Measurements from ENCODE around the gene ZXDC. TPM values are rescaled to one million over a fixed set of nuclear protein-coding genes. Genes with fewer than 3 reads are reported as not detected.

ZXDC gene
- total RNA-seq, 1 experiment from 2014 or later = 9.6 TPM

DNA sequence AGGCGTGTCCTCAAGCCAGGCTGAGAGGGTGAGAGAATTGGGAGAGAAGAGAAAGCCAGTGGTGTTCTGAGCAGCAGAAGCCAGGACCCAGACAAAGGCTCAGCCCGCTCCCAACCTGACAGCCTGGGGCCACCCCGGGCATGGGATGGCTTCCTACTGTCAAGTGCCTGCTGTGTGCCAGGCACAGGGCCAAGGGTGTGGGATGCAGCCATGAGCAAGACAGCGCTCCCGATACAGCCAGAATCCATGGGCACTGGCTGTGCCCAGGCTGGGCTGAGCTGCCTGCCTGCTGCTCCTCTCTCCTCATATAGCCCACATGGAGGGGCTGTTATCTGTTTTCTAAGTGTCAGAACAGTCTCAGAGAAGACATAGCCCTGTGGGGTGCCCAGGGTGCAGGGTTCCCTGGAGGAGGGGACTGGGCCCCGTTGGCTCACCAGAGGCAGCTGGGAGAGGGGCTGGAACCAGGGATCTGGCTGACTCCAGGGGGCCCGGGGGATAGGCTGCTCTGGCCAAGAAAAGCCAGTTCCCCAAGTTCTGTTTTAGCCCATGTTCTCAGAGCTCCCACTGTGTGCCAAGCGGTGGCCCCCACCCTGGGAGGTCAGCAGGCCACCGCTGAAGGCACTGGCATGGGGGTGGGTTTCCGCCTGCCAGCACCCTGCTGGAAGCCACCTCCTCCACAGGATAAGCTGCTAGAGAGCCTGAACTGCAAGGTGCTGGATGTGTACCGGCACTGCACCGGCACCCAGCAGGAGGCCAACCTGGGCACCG, 42.0 kb downstream of the ZXDC start:
- DNase-seq (ENCODE audit: low read depth) = no peak
- in situ Hi-C loops (cut with HindIII; ENCODE audit: low pct_unique_long_range_greater_than_20kb, low sequenced_read_pairs) = no loop called here

DNA sequence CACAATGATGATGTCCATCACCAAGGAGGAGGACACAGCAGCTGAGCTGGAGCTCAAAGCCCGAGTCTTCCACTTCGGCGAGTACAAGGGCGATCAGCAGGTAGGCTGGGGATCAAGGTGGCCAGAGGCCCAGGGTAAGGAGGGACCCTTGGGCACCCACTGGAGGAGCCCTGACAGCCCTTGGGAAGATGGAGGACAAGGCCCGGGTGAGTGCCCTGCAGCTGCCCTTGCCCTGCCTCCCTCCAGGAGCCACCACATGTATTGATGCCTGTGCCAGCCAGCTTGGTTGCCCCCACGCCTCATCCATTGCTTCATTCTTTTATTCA, 42.6 kb downstream of the ZXDC start:
- DNase-seq (ENCODE audit: low read depth) = no peak
- in situ Hi-C loops (cut with HindIII; ENCODE audit: low pct_unique_long_range_greater_than_20kb, low sequenced_read_pairs) = no loop called here

DNA sequence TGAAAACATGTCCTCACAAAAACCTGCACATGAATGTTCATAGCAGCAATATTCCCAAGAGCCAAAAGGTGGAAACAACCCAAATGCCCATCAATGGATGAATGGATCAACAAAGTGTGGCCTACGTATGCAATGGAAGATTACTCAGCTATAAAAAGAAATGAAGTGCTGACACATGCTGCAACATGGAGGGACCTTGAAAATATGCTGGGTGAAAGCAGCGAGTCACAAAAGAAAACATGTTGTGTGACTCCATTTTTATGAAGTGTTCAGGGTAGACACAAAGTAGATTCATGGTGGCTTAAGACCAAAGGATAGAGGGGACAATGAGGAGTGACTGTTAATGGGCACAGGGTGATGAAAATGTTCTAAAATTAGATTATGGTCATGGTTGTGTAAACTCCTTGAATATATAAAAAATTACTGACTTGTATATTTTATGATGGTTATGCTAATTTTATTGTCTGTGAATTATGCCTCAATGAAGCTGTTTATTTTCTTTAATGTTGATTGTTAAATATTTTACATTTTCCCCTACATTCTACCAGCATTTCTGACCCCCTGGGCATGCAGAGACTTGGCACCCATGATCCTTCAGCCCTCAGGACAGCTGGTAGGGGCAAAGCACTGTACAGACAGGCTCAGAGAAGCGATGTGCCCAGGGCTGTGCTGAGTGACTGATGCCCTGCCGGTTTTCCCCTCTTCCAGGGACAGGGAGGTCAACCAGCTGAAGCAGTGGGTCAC, 43.2 kb downstream of the ZXDC start:
- no peak for DNase-seq (ENCODE audit: low read depth)
- in situ Hi-C loops (cut with HindIII; ENCODE audit: low pct_unique_long_range_greater_than_20kb, low sequenced_read_pairs) = no loop called here

DNA sequence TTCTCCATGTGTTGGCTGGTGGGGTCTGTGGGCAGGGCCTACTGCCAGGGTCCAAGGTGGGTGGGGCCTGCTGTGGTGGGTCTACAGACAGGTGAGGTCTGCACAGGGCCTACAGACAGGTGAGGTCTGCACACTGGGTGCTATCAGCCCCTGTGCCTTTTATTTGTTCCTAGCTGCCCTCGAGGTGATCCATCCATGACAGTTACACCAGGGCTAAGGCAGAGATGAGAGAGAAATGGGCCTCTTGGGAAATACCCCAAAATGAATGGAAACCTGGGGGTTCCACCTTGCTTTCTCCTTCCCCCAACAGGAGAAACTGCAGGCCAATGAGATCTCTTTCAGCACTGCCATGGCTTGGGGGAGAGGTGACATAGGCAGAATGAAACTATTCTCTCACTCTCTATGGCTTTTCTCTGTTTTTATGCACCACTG, 44.6 kb downstream of the ZXDC start:
- no peak for DNase-seq (ENCODE audit: low read depth)
- in situ Hi-C loops (cut with HindIII; ENCODE audit: low pct_unique_long_range_greater_than_20kb, low sequenced_read_pairs) = no loop called here

DNA sequence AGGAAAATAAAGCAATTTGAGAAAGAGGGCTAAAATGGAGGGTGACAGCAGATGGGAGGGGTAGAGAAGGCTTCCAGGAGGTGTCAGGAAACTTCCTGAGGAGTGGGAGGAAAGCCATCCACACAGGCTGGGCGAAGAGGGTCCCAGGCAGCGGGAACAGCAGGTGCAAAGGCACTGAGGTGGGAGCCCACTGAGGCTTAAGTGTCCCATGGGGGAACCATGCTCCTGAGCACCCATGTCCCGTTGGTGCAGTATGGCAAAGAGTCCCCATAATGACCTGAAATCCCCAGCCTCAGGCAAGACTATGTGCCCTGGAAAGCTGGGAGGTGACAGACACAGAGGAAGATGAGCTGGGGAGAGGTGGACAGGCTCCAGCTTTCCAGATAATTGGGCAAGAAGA, 50.9 kb downstream of the ZXDC start:
- DNase-seq (ENCODE audit: low read depth) = no peak
- in situ Hi-C loops (cut with HindIII; ENCODE audit: low pct_unique_long_range_greater_than_20kb, low sequenced_read_pairs) = no loop called here

DNA sequence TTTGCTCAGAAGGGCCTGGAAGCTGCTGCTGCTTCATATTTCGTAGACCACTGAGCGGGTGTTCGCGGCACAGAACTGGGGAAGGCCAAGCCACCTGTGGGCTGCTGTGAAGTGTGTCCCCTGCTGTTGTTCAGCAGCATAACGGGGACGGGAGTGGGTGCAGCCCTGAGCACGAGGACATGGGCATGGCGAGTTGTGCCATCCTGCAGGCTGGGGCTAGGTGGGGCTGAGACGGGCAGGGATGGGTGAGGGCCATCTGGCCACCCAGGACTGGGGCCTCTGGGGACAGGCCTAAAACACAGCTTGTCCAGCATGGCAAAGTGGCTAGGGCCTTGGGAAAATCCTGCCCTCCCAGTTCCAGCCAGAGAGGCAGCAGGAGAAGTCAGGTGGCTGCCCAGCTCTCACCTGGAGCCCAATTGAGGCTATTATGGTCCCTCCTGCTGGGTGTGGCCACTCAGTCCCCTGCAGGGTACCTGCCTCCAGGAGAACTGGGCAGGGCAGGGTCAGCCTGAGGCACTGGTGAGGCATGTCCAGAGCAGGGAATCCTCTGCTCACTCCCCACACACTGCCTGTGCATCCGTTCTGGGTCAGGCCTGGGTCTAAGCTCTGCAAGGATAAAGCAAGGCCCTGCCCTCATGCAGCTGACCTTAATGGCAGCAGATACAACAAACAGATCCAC, 51.5 kb downstream of the ZXDC start:
- in situ Hi-C loops (cut with HindIII; ENCODE audit: low pct_unique_long_range_greater_than_20kb, low sequenced_read_pairs) = no loop called here
- DNase-seq (ENCODE audit: low read depth) = no peak

DNA sequence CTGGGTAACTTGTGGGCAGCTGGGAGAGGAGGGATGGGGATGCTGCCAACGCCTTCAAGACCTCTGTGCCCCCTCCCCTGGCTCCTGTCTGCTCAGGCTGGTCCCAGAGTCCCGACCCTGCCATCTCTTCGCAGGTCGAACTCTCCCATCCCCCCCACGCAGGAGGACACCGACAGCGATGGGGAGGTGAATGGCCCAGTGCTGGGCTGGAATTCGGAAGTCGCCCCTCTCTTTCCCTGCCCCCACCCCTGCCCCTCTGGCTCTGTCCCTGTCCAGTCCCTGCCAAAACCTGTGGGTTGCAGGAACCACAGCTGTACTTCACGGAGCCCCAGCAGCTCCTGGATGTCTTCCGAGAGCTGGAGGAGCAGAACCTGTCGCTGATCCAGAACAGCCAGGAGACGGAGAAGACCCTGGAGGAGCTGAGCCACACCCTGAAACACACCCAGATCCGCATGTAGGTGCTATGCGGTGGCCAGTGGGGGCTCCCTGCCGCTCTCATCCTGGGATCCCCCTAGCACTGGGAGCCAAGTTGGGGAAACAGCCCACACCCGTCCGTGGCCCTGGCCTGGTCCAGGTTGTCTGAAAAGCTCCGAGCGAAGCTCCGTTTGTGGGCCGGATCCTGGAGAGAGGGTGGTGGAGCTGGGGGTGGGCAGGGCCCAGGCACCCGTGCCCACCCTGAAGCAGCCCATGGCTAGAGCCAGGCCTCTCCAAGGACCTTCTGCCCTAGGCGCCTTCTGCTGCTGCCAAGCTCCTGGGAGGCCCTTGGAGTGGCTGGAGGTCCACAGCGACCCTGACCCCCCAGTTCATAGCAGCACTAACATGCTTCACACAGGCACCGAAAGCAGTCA, 52.3 kb downstream of the ZXDC start:
- in situ Hi-C loops (cut with HindIII; ENCODE audit: low pct_unique_long_range_greater_than_20kb, low sequenced_read_pairs) = no loop called here
- no peak for DNase-seq (ENCODE audit: low read depth)

DNA sequence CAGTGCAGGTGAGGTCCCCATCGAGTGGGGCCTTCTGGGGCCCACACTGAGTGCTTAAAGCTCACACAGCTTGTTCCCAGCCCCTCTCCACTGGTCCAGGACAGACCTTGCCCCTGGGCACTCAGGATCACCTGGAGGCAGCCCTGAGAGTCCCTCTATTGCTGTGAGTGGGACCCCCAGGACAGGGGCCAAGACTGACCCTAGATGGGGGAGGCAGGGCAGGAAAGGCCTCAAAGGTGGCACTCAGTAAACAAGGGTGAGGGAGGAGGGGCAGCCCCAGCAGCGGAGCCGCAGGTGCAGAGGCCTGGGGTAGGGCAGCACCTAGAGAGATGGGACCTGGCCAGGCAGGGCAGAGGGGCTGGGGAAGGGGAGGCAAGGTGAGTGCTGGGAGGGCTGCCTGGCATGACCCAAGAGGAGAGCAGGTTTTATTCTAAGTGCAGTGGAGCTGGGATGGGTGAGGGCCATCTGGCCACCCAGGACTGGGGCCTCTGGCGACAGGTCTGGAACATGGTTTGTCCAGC, 53.1 kb downstream of the ZXDC start:
- no peak for DNase-seq (ENCODE audit: low read depth)
- in situ Hi-C loops (cut with HindIII; ENCODE audit: low pct_unique_long_range_greater_than_20kb, low sequenced_read_pairs) = no loop called here

DNA sequence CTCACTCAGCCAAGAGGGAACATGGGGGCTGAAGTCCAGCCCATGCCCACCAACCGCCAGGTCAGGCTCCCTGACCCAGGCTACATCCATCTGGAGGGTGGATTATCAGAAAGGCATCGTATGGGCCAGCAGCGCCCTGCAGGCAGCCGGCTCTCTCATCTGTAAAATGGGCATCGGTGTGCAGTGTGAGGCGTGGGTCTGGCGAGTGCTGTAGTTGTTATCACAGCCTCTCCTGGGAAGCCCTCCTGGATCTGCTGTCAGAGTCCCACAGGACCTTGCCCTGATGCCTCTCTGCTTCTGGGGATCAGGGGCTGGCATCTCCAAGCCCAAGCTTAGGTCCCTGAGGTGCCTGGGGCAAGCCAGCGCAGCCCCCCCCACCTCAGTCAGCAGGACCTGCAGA, 53.6 kb downstream of the ZXDC start:
- in situ Hi-C loops (cut with HindIII; ENCODE audit: low pct_unique_long_range_greater_than_20kb, low sequenced_read_pairs) = no loop called here
- no peak for DNase-seq (ENCODE audit: low read depth)

DNA sequence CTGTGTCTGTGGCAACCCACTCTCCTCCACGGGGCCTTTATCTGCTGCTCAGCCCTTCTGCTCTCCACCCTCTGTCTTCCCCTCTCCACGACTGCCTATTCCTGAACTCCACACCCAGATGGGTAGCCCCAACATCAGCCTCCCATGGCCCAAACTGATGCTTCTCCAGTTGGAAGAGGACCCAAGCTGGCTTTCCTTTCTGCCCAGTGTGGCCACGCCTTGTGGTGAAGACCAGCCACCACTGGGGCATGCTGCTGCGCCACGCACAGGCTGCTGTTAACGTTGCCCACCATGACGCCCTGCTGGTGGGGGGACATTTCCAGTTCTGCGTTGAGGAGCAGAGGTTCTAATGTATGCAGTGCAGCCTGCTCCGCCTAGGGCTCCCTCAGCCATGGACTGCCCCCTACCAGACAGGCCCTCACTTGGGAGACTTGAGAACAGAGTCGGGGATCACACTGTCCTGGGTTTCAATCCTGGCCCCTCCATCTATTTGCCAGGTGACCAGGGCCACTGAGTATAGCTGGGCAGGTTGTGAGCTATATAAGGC, 54.0 kb downstream of the ZXDC start:
- in situ Hi-C loops (cut with HindIII; ENCODE audit: low pct_unique_long_range_greater_than_20kb, low sequenced_read_pairs) = no loop called here
- no peak for DNase-seq (ENCODE audit: low read depth)

DNA sequence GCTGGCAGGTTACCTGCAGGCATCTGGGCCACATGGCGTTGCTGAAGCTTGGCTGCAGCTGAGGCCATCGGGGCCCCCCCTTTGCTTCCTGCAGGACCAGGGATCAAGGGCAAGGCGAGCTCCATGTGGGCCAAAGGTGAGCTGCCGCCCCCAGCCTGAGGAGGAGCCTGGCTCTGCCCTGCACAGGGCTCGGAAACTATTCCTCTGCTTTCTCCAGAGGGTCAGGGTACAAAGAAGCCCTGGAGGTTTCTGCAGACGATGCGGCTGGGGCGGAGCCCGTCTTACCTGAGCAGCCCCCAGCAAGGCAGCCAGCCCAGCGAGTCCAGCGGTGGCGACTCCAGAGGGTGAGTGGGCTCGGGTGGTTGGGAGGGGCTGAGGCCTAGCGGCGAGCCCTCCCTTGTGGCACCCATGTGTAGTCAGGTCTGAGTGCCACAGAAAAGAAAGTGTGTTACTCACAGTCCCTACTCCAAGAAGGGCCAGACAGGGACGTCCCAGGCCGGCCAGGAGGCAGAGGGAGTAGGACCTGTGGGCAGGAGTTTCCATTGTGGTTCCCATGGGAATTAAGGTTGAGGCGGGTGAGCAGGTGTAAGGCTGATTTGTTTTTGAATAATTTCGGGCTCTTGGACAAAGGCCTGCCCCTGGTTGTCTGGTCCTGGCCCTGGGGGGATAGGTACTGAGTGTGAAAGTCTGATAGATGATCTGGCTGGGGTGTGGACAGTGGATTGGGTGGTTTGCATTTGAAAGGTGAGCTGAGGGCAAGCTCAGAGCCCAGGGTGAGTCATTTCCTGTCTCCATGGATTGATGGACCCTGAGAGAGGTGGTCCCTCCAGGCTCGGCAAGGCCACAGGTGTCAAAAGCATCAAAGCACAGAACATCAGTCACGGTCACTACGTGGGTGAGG, 55.6 kb downstream of the ZXDC start:
- DNase-seq (ENCODE audit: low read depth) = no peak
- in situ Hi-C loops (cut with HindIII; ENCODE audit: low pct_unique_long_range_greater_than_20kb, low sequenced_read_pairs) = no loop called here

DNA sequence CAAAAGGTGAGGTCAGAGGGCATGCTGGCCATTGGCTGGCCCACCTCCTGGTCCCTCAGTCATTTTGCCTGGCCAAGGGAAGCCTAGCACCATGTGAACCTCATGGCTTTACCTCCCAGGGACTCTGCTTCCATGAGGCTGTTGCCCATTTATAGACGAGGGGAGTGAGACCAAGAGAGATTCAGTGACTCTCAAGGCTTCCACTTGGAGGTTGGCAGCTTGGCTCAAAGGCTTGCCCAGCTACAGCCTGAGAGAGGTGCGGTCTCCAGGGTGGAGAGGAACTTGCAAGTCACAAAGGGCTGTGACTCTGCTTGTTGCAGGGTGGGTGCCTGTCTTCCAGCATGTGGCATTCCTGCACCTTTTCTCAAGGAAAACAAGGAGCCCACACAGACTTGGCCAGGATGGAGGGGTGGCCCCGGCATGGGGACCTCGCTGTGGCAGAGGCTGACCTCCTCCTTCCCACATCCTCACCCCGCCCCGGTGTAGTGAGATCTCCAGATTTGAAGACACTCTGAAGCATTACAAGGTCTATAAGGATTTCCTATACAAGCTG, 56.5 kb downstream of the ZXDC start:
- no peak for DNase-seq (ENCODE audit: low read depth)
- in situ Hi-C loops (cut with HindIII; ENCODE audit: low pct_unique_long_range_greater_than_20kb, low sequenced_read_pairs) = no loop called here

DNA sequence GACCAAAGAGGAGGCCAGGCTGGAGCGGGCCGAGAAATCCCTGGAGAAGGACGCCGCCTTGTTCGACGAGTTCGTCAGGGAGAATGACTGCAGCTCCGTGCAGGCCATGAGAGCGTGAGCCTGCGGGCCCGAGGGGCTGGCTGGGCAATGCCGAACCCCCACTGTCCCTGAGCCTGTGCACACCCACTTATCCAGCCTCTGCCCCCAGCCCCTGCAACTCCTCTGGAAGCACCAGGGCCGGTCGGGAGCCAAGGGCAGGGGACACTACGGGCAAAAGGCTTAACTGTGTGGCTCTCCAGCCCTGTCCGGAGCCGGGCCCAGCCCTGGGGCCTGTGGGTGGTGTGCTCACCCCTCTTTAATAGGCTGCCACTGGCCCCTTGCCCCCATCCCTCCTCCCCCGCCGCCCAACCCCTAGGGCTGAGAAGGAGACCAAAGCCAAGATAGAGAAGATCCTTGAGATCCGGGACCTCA, 57.0 kb downstream of the ZXDC start:
- in situ Hi-C loops (cut with HindIII; ENCODE audit: low pct_unique_long_range_greater_than_20kb, low sequenced_read_pairs) = no loop called here
- DNase-seq (ENCODE audit: low read depth) = no peak

DNA sequence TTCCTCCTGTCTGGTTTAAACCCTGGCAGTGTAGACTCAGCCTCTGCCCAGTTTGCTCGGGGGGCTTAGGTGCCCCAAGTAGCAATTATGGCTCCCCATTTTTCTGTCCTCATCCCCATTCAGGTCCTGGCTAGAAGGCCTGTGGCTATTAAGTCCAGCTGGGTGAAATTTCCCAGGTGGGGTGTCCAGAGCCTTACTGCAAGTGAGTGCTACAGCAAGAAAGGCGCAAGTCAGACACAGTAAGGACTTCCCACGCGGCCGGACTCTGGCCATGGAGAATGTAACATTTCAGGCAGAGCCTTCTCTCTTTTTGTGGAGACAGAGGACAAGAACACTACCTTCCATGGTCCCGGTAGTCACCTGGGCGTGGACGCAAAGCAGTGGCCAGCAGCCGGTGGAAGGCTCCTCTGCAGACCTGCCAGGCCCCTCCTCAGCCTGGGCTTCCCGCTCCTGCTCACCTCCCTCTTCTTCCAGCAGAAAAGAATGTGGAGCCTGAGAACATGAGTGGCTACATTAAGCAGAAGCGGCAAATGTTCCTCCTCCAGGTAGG, 57.6 kb downstream of the ZXDC start:
- no peak for DNase-seq (ENCODE audit: low read depth)
- in situ Hi-C loops (cut with HindIII; ENCODE audit: low pct_unique_long_range_greater_than_20kb, low sequenced_read_pairs) = no loop called here

DNA sequence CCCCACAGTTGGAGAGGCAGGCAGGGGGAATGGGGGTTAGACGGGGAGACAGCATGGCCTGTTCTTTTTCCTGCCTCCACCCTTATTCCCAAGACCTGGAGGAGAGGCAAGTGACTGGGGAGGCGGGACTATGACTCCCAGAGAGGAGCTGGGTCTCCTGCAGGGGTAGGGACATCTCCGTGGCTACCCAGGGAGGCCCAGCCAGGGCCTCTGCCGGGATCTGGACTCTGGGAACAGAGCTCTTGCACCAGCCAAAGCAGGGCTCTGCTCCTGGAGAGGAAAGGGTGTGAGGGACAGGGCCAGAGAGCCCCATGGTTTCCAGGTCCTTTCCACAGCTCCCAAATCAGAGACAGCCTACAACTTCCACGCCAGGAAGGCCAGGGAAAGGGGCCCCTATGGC, 58.2 kb downstream of the ZXDC start:
- in situ Hi-C loops (cut with HindIII; ENCODE audit: low pct_unique_long_range_greater_than_20kb, low sequenced_read_pairs) = no loop called here
- DNase-seq (ENCODE audit: low read depth) = no peak

DNA sequence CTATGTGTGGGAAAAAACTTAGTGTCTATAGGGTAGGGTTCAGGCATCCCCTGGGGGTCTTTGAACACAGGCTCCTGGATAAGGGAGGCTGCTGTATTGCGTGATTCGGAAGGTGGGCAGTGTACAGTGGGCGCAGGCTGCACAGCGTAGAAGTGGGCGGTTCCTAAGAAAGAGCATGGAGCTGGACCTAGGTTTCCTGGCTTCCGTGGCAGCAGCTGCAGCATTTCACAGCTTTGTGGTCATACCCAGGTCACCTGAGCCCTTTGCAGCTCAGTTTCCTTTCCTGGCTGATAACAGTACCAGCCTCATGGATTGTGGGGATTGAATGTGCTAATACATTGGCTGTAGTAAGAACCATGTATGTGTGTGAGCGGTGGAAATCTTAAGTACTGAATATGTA, 58.7 kb downstream of the ZXDC start:
- in situ Hi-C loops (cut with HindIII; ENCODE audit: low pct_unique_long_range_greater_than_20kb, low sequenced_read_pairs) = no loop called here
- DNase-seq (ENCODE audit: low read depth) = no peak
